A673 (cell line): ENCODE measurements around the gene ZFTA. TPM values are rescaled to one million over a fixed set of nuclear protein-coding genes. Genes with fewer than 3 reads are reported as not detected.

Experiments used
- BruUV-seq: library from RNA; stranded (reverse); fragments of 400-500 nt; replicated peaks from 2 replicates; lab custom pipeline; 2021; lab: Mats Ljungman, UMichigan
- CTCF ChIA-PET: fragments of 300-600 bp; sonication (Branson Sonifier 250); formaldehyde crosslinking; loops from one replicate; lab custom pipeline; 2022; ENCODE audit warnings: antibody characterized with exemption; lab: Charles Lee
- POLR2A ChIA-PET: fragments of 300-600 bp; sonication (Branson Sonifier 250); formaldehyde crosslinking; loops from one replicate; lab custom pipeline; 2022; ENCODE audit warnings: antibody characterized with exemption; ENCODE audit not compliant: low non-redundant PET; lab: Charles Lee
- DNase-seq: peaks from one replicate; pipeline ENCODE4 v3.0.0-alpha.2; 2015; ENCODE audit warnings: low spot score
- H3K27ac ChIP-seq: fragments of 200-600 bp; sonication (generic); 2 replicates; pipeline ENCODE4 v1.5.1; 2016; ENCODE audit warnings: mixed run types, low read depth, mild to moderate bottlenecking, mixed read lengths, antibody characterized with exemption, low read length; ENCODE audit not compliant: poor library complexity, severe bottlenecking
- H3K27me3 ChIP-seq: fragments of 200-600 bp; sonication (generic); replicated peaks from 2 replicates; pipeline ENCODE4 v1.6.1; 2017; ENCODE audit warnings: mixed run types, low read depth, mild to moderate bottlenecking, mixed read lengths, antibody characterized with exemption, low read length; ENCODE audit not compliant: insufficient read depth, poor library complexity
- H3K36me3 ChIP-seq: fragments of 200-600 bp; sonication (generic); 2 replicates; pipeline ENCODE4 v1.6.1; 2016; ENCODE audit warnings: mixed run types, mild to moderate bottlenecking, mixed read lengths, antibody characterized with exemption, low read length; ENCODE audit not compliant: insufficient read depth, poor library complexity, severe bottlenecking
- H3K4me1 ChIP-seq: fragments of 200-600 bp; sonication (generic); 2 replicates; pipeline ENCODE4 v1.6.1; 2017; ENCODE audit warnings: mixed run types, mild to moderate bottlenecking, mixed read lengths, antibody characterized with exemption, low read length; ENCODE audit not compliant: insufficient read depth, poor library complexity, severe bottlenecking
- H3K4me3 ChIP-seq: fragments of 200-600 bp; sonication (generic); 2 replicates; pipeline ENCODE4 v1.5.1; 2016; ENCODE audit warnings: low read depth, mixed run types, mild to moderate bottlenecking, mixed read lengths, low read length; ENCODE audit not compliant: poor library complexity, severe bottlenecking
- H3K9me3 ChIP-seq: fragments of 200-600 bp; sonication (generic); 2 replicates; pipeline ENCODE4 v1.6.1; 2016; ENCODE audit warnings: mixed run types, low read depth, mild to moderate bottlenecking, mixed read lengths, antibody characterized with exemption, low read length; ENCODE audit not compliant: poor library complexity, severe bottlenecking
- EZH2 ChIP-seq: fragments of 200-600 bp; sonication (generic); IDR thresholded peaks from 2 replicates; pipeline ENCODE4 v1.6.1; 2017; ENCODE audit warnings: borderline replicate concordance, low read depth, mild to moderate bottlenecking, mixed read lengths, antibody characterized with exemption, low read length; ENCODE audit not compliant: poor library complexity, severe bottlenecking
- intact Hi-C: fragments of 100-400 bp; cut with micrococcal nuclease; formaldehyde crosslinking; loops from one replicate; pipeline ENCODE4 v1.10.0; 2022; ENCODE audit not compliant: unreplicated experiment
- total RNA-seq: library from RNA; stranded (reverse); gene quantifications from 2 replicates; pipeline ENCODE4 v1.2.3, GENCODE V29; 2021
- TF ChIP-seq, protein P1 (sequence below): fragments of 300-800, 200-600 bp; sonication (generic); conservative IDR thresholded peaks from 2 replicates; pipeline ENCODE4 v1.5.1; 2017; ENCODE audit warnings: low read depth, mild to moderate bottlenecking, antibody characterized with exemption, low read length, moderate library complexity, mixed read lengths

The ZFTA gene
- total RNA-seq, 1 experiment from 2014 or later: 36.1 TPM

DNA sequence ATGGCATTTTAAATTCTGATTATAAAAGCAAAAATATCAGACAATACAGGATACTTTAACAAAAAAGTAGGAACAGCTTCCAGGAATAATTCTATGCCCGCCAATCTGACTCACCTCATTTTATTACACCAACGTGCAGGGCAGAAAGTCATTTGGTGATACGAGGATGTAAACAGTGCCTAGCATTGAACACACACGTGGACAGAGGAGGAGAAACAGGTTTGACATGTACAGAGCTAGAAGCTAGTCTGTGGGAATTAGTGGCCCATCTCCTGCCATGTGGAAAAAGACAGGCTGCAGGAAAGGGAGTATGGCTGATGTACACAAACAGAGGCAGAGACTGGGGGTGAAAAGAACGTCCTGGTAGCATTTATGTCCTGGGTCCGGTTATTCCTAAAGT lies 35.7 kb upstream of the ZFTA start:
- Histone ChIP-seq H3K27ac (no peak overlapping the region), H3K27me3 (no peaks in the 10 kb centered on the region), H3K9me3 (no peaks in the 10 kb centered on the region), H3K4me3 (no peak overlapping the region), H3K4me1 (peaks cover 4% of the 10 kb centered on the region), H3K36me3 (no peaks in the 10 kb centered on the region)
- intact Hi-C loops: no loop called here
- no peak for TF ChIP-seq EZH2
- TF ChIP-seq, protein P1, sequence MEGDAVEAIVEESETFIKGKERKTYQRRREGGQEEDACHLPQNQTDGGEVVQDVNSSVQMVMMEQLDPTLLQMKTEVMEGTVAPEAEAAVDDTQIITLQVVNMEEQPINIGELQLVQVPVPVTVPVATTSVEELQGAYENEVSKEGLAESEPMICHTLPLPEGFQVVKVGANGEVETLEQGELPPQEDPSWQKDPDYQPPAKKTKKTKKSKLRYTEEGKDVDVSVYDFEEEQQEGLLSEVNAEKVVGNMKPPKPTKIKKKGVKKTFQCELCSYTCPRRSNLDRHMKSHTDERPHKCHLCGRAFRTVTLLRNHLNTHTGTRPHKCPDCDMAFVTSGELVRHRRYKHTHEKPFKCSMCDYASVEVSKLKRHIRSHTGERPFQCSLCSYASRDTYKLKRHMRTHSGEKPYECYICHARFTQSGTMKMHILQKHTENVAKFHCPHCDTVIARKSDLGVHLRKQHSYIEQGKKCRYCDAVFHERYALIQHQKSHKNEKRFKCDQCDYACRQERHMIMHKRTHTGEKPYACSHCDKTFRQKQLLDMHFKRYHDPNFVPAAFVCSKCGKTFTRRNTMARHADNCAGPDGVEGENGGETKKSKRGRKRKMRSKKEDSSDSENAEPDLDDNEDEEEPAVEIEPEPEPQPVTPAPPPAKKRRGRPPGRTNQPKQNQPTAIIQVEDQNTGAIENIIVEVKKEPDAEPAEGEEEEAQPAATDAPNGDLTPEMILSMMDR: no peak
- BruUV-seq: no TSS peak
- POLR2A ChIA-PET: no interaction called here
- DNase-seq: no peak
- CTCF ChIA-PET: no interaction called here

DNA sequence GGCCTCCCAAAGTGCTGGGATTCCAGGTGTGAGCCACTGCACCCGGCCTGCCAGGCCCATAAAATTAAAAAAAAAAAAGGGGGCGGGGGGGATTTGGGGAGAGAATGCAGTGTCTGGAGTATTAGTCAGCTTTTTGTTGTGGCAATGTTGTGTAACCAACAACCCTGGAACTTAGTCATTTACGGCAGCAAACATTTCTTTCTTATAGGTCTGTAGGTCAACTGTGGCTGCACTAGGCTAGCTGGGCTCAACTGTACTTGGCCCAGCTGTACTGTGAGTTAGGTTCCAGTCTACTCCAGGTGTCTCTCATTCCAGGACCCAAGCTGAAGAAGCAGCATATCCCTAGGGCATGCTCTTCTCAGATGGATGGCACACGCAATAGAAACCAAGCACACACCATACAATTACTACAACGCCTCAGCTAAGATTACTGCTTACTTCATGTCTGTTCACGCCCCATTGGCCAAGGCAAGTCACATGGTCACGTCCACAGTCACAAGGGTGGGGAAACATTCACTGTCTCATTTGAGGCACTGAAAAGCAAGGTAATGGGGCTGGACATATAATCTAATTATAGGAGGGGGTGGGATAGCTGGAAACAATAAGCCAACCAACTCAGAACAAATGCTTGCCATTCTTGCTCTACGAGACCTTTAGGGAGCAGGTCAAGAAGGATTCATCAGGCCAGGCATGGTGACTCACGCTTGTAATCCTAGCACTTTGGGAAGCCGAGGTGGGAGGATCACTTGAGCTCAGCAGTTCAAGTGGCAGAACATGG lies 34.3 kb upstream of the ZFTA start:
- BruUV-seq: no TSS peak
- CTCF ChIA-PET: interaction anchor here (0.6 kb wide), 1 partner anchor 373 kb away, joined by 3 read pairs; no protein-coding TSS in a partner anchor
- intact Hi-C loops: no loop called here
- Histone ChIP-seq H3K4me1 (peaks cover 4% of the 10 kb centered on the region), H3K9me3 (no peaks in the 10 kb centered on the region), H3K27me3 (no peaks in the 10 kb centered on the region), H3K27ac (no peak overlapping the region), H3K4me3 (no peak overlapping the region), H3K36me3 (no peaks in the 10 kb centered on the region)
- POLR2A ChIA-PET: no interaction called here
- TF ChIP-seq EZH2: no peak
- TF ChIP-seq, protein P1: no peak
- DNase-seq: peak; percentile 67

DNA sequence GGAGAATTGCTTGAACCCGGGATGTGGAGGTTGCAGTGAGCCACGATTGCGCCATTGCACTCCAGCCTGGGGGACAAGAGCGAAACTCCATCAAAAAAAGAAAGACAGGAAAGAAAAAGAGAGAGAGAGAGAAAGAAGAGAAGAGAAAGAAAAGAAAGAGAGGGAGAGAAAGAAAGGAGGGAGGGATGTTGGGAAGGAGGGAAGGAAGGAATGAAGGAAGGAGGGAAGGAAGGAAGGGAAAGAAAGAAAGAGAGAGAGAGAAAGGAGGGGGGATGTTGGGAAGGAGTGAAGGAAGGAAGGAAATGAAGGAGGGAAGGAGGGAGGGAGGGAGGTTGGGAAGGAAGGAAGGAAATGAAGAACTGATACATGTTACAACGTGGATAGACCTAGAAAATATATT lies 32.3 kb upstream of the ZFTA start:
- Histone ChIP-seq H3K9me3 (no peaks in the 10 kb centered on the region), H3K36me3 (no peaks in the 10 kb centered on the region), H3K4me3 (no peak overlapping the region), H3K27ac (no peak overlapping the region), H3K27me3 (no peaks in the 10 kb centered on the region), H3K4me1 (peaks cover under 1% of the 10 kb centered on the region)
- ChIA-PET CTCF (interaction anchor here (0.7 kb wide), 1 partner anchor 35 kb away, joined by 6 read pairs; no protein-coding TSS in a partner anchor), POLR2A (no interaction called here)
- intact Hi-C loops: no loop called here
- BruUV-seq: no TSS peak
- no peak for TF ChIP-seq EZH2
- TF ChIP-seq, protein P1: no peak
- no peak for DNase-seq
